Mesenchymal stem cell (in vitro differentiated cells and primary cell): ENCODE data around the gene CYP2E1.
A peak's percentile ranks its signal among the peaks of the same experiment; 100 is the strongest.
"Not testable (repeated sequence)": the region's sequence is repeated elsewhere in the genome, so short reads cannot be mapped to it uniquely, and the experiment has no call there.

Experiments used
- DNase-seq: peaks from one replicate; pipeline ENCODE4 v3.0.0-alpha.2; 2013
- H2AFZ ChIP-seq: one replicate; pipeline ENCODE4 v1.6.1; 2013; ENCODE audit warnings: low read depth, mild to moderate bottlenecking, control low read depth, inconsistent platforms, low read length, moderate library complexity
- H2AK5ac ChIP-seq: 2 replicates; pipeline ENCODE4 v1.6.1; 2013; ENCODE audit warnings: low read length, moderate library complexity, mild to moderate bottlenecking, inconsistent platforms; ENCODE audit not compliant: severe bottlenecking
- H2BK120ac ChIP-seq: one replicate; pipeline ENCODE4 v1.6.1; 2013; ENCODE audit warnings: low read depth, mild to moderate bottlenecking, inconsistent platforms, low read length, moderate library complexity
- H2BK12ac ChIP-seq, 2 experiments: one replicate each; pipeline ENCODE4 v1.6.1; 2013; ENCODE audit warnings: inconsistent platforms in 2 of 2, low read length in 2 of 2, mild to moderate bottlenecking in 2 of 2, moderate library complexity in 2 of 2, control low read depth in 1 of 2
- H2BK15ac ChIP-seq: one replicate; pipeline ENCODE4 v1.6.1; 2013; ENCODE audit warnings: mild to moderate bottlenecking, low read depth, inconsistent platforms; ENCODE audit not compliant: poor library complexity, severe bottlenecking
- H2BK5ac ChIP-seq: 2 replicates; pipeline ENCODE4 v1.6.1; 2013; ENCODE audit warnings: low read depth, mild to moderate bottlenecking, low read length, control low read depth, inconsistent platforms; ENCODE audit not compliant: poor library complexity, severe bottlenecking
- H3K14ac ChIP-seq, 2 experiments: one replicate each; pipeline ENCODE4 v1.6.1; 2013; ENCODE audit warnings: inconsistent platforms in 2 of 2, low read length in 2 of 2, control low read depth in 1 of 2, mild to moderate bottlenecking in 1 of 2, moderate library complexity in 1 of 2
- H3K18ac ChIP-seq, 2 experiments: one replicate each; pipeline ENCODE4 v1.6.1; 2013; ENCODE audit warnings: inconsistent platforms in 2 of 2, low read length in 2 of 2, control low read depth in 1 of 2, low read depth in 1 of 2, mild to moderate bottlenecking in 1 of 2
- H3K23ac ChIP-seq, 2 experiments: one replicate each; pipeline ENCODE4 v1.6.1; 2013; ENCODE audit warnings: inconsistent platforms in 2 of 2, low read length in 2 of 2, mild to moderate bottlenecking in 2 of 2, moderate library complexity in 2 of 2, control low read depth in 1 of 2
- H3K27ac ChIP-seq: 2 replicates; pipeline ENCODE4 v1.5.1; 2013; ENCODE audit warnings: mild to moderate bottlenecking, moderate library complexity, low read length, control low read depth, inconsistent platforms; ENCODE audit not compliant: poor library complexity, severe bottlenecking
- H3K27me3 ChIP-seq, 2 experiments: 2 replicates each; pipeline versions ENCODE4 v1.6.1 to v1.7.0; 2013; ENCODE audit warnings: low read length in 2 of 2, mild to moderate bottlenecking in 2 of 2, moderate library complexity in 2 of 2, control low read depth in 1 of 2, inconsistent platforms in 1 of 2; ENCODE audit not compliant: control insufficient read depth in 1 of 2, insufficient read depth in 1 of 2
- H3K36me3 ChIP-seq, 2 experiments: 2 replicates each; pipeline versions ENCODE4 v1.6.1 to v1.7.0; 2013; ENCODE audit warnings: low read length in 2 of 2, control low read depth in 1 of 2, inconsistent platforms in 1 of 2, low read depth in 1 of 2, mild to moderate bottlenecking in 1 of 2; ENCODE audit not compliant: insufficient read depth in 2 of 2, control insufficient read depth in 1 of 2
- H3K4ac ChIP-seq, 2 experiments: one replicate each; pipeline ENCODE4 v1.6.1; 2013; ENCODE audit warnings: inconsistent platforms in 2 of 2, low read length in 2 of 2, mild to moderate bottlenecking in 2 of 2, moderate library complexity in 2 of 2, control low read depth in 1 of 2, low read depth in 1 of 2
- H3K4me1 ChIP-seq: 2 replicates; pipeline ENCODE4 v1.6.1; 2013; ENCODE audit warnings: low read depth, low read length, control low read depth; ENCODE audit not compliant: control insufficient read depth, insufficient read depth
- H3K4me2 ChIP-seq: 2 replicates; pipeline ENCODE4 v1.6.1; 2013; ENCODE audit warnings: low read length, mild to moderate bottlenecking, inconsistent platforms; ENCODE audit not compliant: poor library complexity, severe bottlenecking
- H3K4me3 ChIP-seq, 2 experiments: 2 replicates each; pipeline versions ENCODE4 v1.5.1 to v1.7.0; 2013; ENCODE audit warnings: low read length in 2 of 2, mild to moderate bottlenecking in 2 of 2, control low read depth in 1 of 2, low read depth in 1 of 2; ENCODE audit not compliant: insufficient read depth in 1 of 2
- H3K79me1 ChIP-seq: replicated peaks from 2 replicates; pipeline ENCODE4 v1.6.1; 2013; ENCODE audit warnings: mild to moderate bottlenecking, control low read depth, low read length, inconsistent platforms; ENCODE audit not compliant: poor library complexity, severe bottlenecking
- H3K9ac ChIP-seq: 2 replicates; pipeline ENCODE4 v1.7.0; 2013; ENCODE audit warnings: mild to moderate bottlenecking, low read length, moderate library complexity
- H3K9me3 ChIP-seq: 2 replicates; pipeline ENCODE4 v1.7.0; 2013; ENCODE audit warnings: mild to moderate bottlenecking, low read length; ENCODE audit not compliant: control insufficient read depth
- H4K8ac ChIP-seq: one replicate; pipeline ENCODE4 v1.6.1; 2013; ENCODE audit warnings: inconsistent platforms, mild to moderate bottlenecking, low read length, moderate library complexity
- H4K91ac ChIP-seq: one replicate; pipeline ENCODE4 v1.6.1; 2013; ENCODE audit warnings: mild to moderate bottlenecking, low read length, inconsistent platforms
- WGBS: methylation state at CpG from one replicate; pipeline ENCODE4 v1.1.7; 2013; ENCODE audit warnings: mixed read lengths; 5-methylcytosine and 5-hydroxymethylcytosine counted together

The CYP2E1 gene

GRCh38 chr10:133568831-133569527, 41.8 kb downstream of the CYP2E1 start:
- not testable (repeated sequence) for H3K14ac ChIP-seq, H3K27me3 ChIP-seq, H2BK15ac ChIP-seq, H3K36me3 ChIP-seq, H3K18ac ChIP-seq, H3K4me1 ChIP-seq, H2BK120ac ChIP-seq, H3K23ac ChIP-seq, H3K4ac ChIP-seq, H3K79me1 ChIP-seq, H2AK5ac ChIP-seq, H3K27ac ChIP-seq, DNase-seq, H2BK5ac ChIP-seq, H2BK12ac ChIP-seq, H3K4me2 ChIP-seq, H4K91ac ChIP-seq, H2AFZ ChIP-seq, H3K9ac ChIP-seq, H3K4me3 ChIP-seq, H4K8ac ChIP-seq
- H3K9me3 ChIP-seq = peaks cover 13% of the 10 kb centered on the region
- whole genome bisulfite sequencing = no CpG with 5 or more reads among the region's 80 CpGs

- H2AFZ ChIP-seq, H2BK12ac ChIP-seq, H2BK5ac ChIP-seq, H3K27me3 ChIP-seq, H2BK120ac ChIP-seq, H4K91ac ChIP-seq, H3K36me3 ChIP-seq, H3K18ac ChIP-seq, H3K23ac ChIP-seq, H3K4me3 ChIP-seq, H3K4me1 ChIP-seq, H4K8ac ChIP-seq, H2BK15ac ChIP-seq, H3K79me1 ChIP-seq, H3K27ac ChIP-seq, H3K4me2 ChIP-seq, H3K4ac ChIP-seq, DNase-seq, H2AK5ac ChIP-seq, H3K9ac ChIP-seq, H3K14ac ChIP-seq: not testable (repeated sequence)
- peaks cover 13% of the 10 kb centered on the region for H3K9me3 ChIP-seq
- WGBS = 78% methylated on average over 11 of the region's 21 CpGs
Measured at GRCh38 chr10:133569801-133570200, 42.6 kb downstream of the CYP2E1 start.

- H2BK120ac ChIP-seq, H2BK15ac ChIP-seq, H3K23ac ChIP-seq, H3K4me1 ChIP-seq, H3K4me2 ChIP-seq, H3K79me1 ChIP-seq, H2BK5ac ChIP-seq, H3K18ac ChIP-seq, H3K27me3 ChIP-seq, H2AFZ ChIP-seq, H4K8ac ChIP-seq, H4K91ac ChIP-seq, H2AK5ac ChIP-seq, H3K27ac ChIP-seq, H3K36me3 ChIP-seq, H3K4me3 ChIP-seq, H2BK12ac ChIP-seq, H3K9ac ChIP-seq, H3K4ac ChIP-seq, DNase-seq, H3K14ac ChIP-seq: not testable (repeated sequence)
- peaks cover 13% of the 10 kb centered on the region for H3K9me3 ChIP-seq
- WGBS = 89% methylated on average over 7 of the region's 11 CpGs
Measured at GRCh38 chr10:133572055-133572454, 44.9 kb downstream of the CYP2E1 start.

GRCh38 chr10:133573460-133573859, 46.3 kb downstream of the CYP2E1 start:
- WGBS = 100% methylated on average over 1 of the region's 1 CpG

More at GRCh38 chr10:133573460-133573859, 46.3 kb downstream of the CYP2E1 start:
- not testable (repeated sequence) for H2BK120ac ChIP-seq, H2BK5ac ChIP-seq, H3K4me2 ChIP-seq, H3K4ac ChIP-seq, H3K23ac ChIP-seq, H3K14ac ChIP-seq, H4K91ac ChIP-seq, H4K8ac ChIP-seq, H3K9ac ChIP-seq, H3K18ac ChIP-seq, H3K27ac ChIP-seq, H2BK12ac ChIP-seq, H3K4me3 ChIP-seq, H3K36me3 ChIP-seq, H2AK5ac ChIP-seq, H2BK15ac ChIP-seq, H3K27me3 ChIP-seq, H2AFZ ChIP-seq, H3K79me1 ChIP-seq, H3K4me1 ChIP-seq
- H3K9me3 ChIP-seq = peaks cover 13% of the 10 kb centered on the region
- DNase-seq = peak; percentile 3
